DMS79 treated with DMSO at 0.1 percent for 48 hours (cell line): Measurements from ENCODE around the gene CTBP2.

Source experiments
- DNase-seq: peaks from one replicate; lab custom pipeline; 2025; lab: John Stamatoyannopoulos, UW

The CTBP2 gene

GRCh38 chr10:125106586-125106985 is 53.8 kb downstream of the CTBP2 start:
- DNase-seq = no peak

- DNase-seq = no peak
These were observed 54.6 kb downstream of the CTBP2 start for GRCh38 chr10:125105706-125106255.

- no peak for DNase-seq
These were observed 55.2 kb downstream of the CTBP2 start for GRCh38 chr10:125105155-125105554.

GRCh38 chr10:125104559-125104958 is 55.8 kb downstream of the CTBP2 start:
- DNase-seq = no peak

GRCh38 chr10:125103924-125104323 is 56.4 kb downstream of the CTBP2 start:
- no peak for DNase-seq

GRCh38 chr10:125103466-125103865 is 56.9 kb downstream of the CTBP2 start:
- no peak for DNase-seq

GRCh38 chr10:125102821-125103220 is 57.5 kb downstream of the CTBP2 start:
- DNase-seq = no peak

GRCh38 chr10:125102246-125102645 is 58.1 kb downstream of the CTBP2 start:
- DNase-seq = no peak

GRCh38 chr10:125101581-125101980 is 58.8 kb downstream of the CTBP2 start:
- DNase-seq = no peak

- no peak for DNase-seq
These were observed 59.3 kb downstream of the CTBP2 start for GRCh38 chr10:125101049-125101448.

- DNase-seq = no peak
These were observed 62.8 kb downstream of the CTBP2 start for GRCh38 chr10:125097409-125098070.

GRCh38 chr10:125096975-125097374 is 63.4 kb downstream of the CTBP2 start:
- DNase-seq = no peak

GRCh38 chr10:125096371-125096770 is 64.0 kb downstream of the CTBP2 start:
- DNase-seq = no peak

- DNase-seq = no peak
These were observed 64.6 kb downstream of the CTBP2 start for GRCh38 chr10:125095776-125096175.

- DNase-seq = no peak
These were observed 65.1 kb downstream of the CTBP2 start for GRCh38 chr10:125095228-125095627.

- DNase-seq = no peak
These were observed 65.6 kb downstream of the CTBP2 start for GRCh38 chr10:125094806-125095205.

- DNase-seq = no peak
These were observed 66.2 kb downstream of the CTBP2 start for GRCh38 chr10:125093974-125094705.

- DNase-seq = no peak
These were observed 67.0 kb downstream of the CTBP2 start for GRCh38 chr10:125093199-125093973.

GRCh38 chr10:125092564-125093031 is 67.8 kb downstream of the CTBP2 start:
- no peak for DNase-seq

- no peak for DNase-seq
These were observed 68.5 kb downstream of the CTBP2 start for GRCh38 chr10:125091891-125092290.

GRCh38 chr10:125089469-125089868 is 70.9 kb downstream of the CTBP2 start:
- no peak for DNase-seq

GRCh38 chr10:125087897-125088215 is 72.5 kb downstream of the CTBP2 start:
- DNase-seq = no peak
